Activated CD4-positive, alpha-beta memory T cell treated with anti-CD3 and anti-CD28 coated beads for 36 hours (primary cell): Measurements from ENCODE around the gene PROK2. TPM values are rescaled to one million over a fixed set of nuclear protein-coding genes. Genes with fewer than 3 reads are reported as not detected.

Source experiments
- CTCF ChIA-PET: fragments of 350-600 bp; sonication (Branson Sonifier 250); formaldehyde crosslinking; loops from one replicate; lab custom pipeline; 2021; ENCODE audit warnings: antibody characterized with exemption, inconsistent platforms; lab: Charles Lee
- POLR2A ChIA-PET: fragments of 350-600 bp; sonication (Branson Sonifier 250); formaldehyde crosslinking; loops from one replicate; lab custom pipeline; 2021; ENCODE audit warnings: antibody characterized with exemption; lab: Charles Lee
- DNase-seq: peaks from one replicate; pipeline ENCODE4 v3.0.0-alpha.2; 2020
- H3K27ac Mint-ChIP-seq: one replicate; pipeline ENCODE4 v1.8.0; 2021; ENCODE audit warnings: mixed read lengths
- H3K27me3 Mint-ChIP-seq: one replicate; pipeline ENCODE4 v1.8.0; 2021; ENCODE audit warnings: mixed read lengths
- H3K36me3 Mint-ChIP-seq: one replicate; pipeline ENCODE4 v1.8.0; 2021; ENCODE audit warnings: mixed read lengths
- H3K4me1 Mint-ChIP-seq: one replicate; pipeline ENCODE4 v1.8.0; 2021; ENCODE audit warnings: low read depth, mixed read lengths
- H3K4me3 Mint-ChIP-seq: one replicate; pipeline ENCODE4 v1.8.0; 2021; ENCODE audit warnings: mild to moderate bottlenecking, mixed read lengths
- H3K9me3 Mint-ChIP-seq: one replicate; pipeline ENCODE4 v1.8.0; 2021; ENCODE audit warnings: mixed read lengths
- intact Hi-C: fragments of 100-400 bp; cut with micrococcal nuclease; formaldehyde crosslinking; loops from one replicate; pipeline ENCODE4 v1.15.1; 2023
- total RNA-seq, 2 experiments: library from RNA; stranded (reverse); gene quantifications; one replicate each; pipeline ENCODE4 v1.2.3, GENCODE V29; 2021

PROK2 gene
- total RNA-seq, 2 experiments from 2014 or later = 0.26 to 0.44 TPM

DNA sequence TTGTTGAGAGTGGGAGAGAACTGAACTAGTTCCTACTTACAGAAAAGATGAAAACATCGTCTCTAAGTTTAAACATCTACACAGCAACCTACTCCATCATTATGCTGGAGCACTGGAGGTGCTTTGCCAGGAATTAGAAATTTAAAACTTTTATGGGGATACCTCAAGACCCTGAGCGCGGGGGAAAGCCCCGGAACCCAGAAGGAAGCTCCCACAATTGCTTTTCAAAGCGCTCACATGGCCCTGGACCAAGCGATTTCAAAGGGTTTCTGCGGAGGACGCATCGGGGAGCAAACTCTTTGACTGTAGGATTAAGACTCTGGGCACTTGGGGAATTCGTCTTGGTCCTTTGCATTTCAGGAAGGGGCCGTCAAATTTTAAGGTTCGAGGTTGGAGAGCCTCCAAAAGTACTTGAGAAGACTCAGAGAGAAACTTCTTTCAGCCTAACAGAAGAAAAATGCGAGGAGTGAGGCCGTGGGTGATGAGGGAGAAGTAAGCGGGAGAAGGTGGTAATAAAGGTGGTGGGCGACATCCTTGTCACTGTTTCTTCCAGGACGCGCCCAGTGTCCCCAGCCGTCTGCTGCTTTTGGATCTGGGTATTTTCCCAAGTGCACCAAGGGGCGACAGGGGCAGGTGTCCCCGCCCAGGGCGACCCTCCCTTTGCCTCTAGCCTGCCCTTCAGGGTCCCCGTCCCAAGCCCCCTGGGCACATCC is 591 bp downstream of the PROK2 start:
- DNase-seq = no peak
- Mint-ChIP-seq H3K36me3 (no peaks in the 10 kb centered on the region), H3K4me3 (peak overlapping the region; percentile 52), H3K4me1 (peaks cover 21% of the 10 kb centered on the region), H3K27me3 (peaks cover 64% of the 10 kb centered on the region), H3K27ac (no peak overlapping the region), H3K9me3 (no peaks in the 10 kb centered on the region)
- intact Hi-C loops = loop anchor here (2.0 kb wide), 1 partner anchor 74 kb away; no protein-coding TSS in a partner anchor
- ChIA-PET CTCF (no interaction called here), POLR2A (no interaction called here)

- intact Hi-C loops = no loop called here
- no peaks in the 10 kb centered on the region for H3K36me3 Mint-ChIP-seq
- CTCF ChIA-PET = interaction anchor here (1.0 to 4.4 kb wide), 2 partner anchors 54 to 72 kb away, joined by 3 to 22 read pairs; no protein-coding TSS in a partner anchor
- peaks cover 65% of the 10 kb centered on the region for H3K27me3 Mint-ChIP-seq
- H3K4me1 Mint-ChIP-seq = peaks cover 21% of the 10 kb centered on the region
- no peak for DNase-seq
- POLR2A ChIA-PET = no interaction called here
- H3K27ac Mint-ChIP-seq = no peak overlapping the region
- no peaks in the 10 kb centered on the region for H3K9me3 Mint-ChIP-seq
- no peak overlapping the region for H3K4me3 Mint-ChIP-seq
Observed at GRCh38 chr3:71783152-71783551, 1.8 kb downstream of the PROK2 start.

DNA sequence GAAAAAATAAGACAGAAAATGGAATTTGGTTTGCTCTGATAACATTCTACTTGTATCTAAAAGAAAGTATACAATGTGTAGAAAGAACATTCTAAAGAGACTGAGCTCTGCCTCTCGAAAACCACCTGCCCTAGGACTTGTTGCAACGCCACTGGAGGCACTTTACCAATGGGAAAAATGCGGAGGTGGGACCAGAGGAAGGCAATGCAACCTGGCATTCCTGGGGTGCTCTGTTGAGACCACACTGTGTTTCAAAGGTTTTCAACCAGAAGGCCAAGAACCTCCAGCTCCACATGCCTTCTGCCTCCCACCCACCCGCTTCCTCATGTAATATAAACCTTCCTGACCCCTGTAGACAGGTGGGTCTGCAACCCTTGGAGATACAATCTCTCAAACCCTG is 4.5 kb downstream of the PROK2 start:
- intact Hi-C loops = no loop called here
- Mint-ChIP-seq H3K4me1 (peaks cover 17% of the 10 kb centered on the region), H3K9me3 (no peaks in the 10 kb centered on the region), H3K27ac (no peak overlapping the region), H3K27me3 (peaks cover 53% of the 10 kb centered on the region), H3K4me3 (no peak overlapping the region), H3K36me3 (no peaks in the 10 kb centered on the region)
- ChIA-PET POLR2A (no interaction called here), CTCF (interaction anchor here (2.4 to 4.4 kb wide), 2 partner anchors 51 to 69 kb away, joined by 6 to 22 read pairs; no protein-coding TSS in a partner anchor)
- no peak for DNase-seq

DNA sequence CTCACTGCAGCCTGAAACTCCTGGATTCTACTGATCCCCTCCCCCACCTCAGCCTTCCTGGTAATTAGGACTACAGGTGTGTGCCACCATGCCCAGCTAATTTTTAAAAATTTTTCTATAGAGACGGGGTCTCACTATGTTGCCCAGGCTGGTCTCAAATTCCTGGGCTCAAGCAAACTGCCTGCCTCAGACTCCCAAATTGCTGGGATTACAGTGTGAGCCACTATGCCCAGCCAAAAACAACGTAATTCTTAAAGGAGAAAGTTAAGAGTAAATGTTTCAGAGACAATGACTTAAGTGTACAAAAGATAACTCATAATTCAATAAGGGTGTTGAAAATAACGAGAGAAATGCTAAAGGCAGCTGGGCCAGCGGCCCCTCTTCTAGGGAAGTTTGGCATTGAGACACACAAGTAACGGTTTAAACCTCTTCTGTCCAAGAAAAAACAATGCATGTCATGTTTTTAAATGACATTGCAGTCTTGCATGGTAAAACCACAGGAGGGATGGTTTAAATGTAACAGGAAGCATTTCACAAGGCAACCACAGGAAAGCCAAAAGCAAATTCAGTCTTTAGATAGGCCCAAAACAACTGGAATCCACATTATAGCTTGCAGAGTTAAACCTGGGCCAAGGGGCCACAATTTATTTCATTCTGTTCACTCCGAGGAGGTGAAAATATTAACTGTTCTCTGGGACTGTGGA is 5.1 kb downstream of the PROK2 start:
- CTCF ChIA-PET = interaction anchor here (2.4 to 4.4 kb wide), 2 partner anchors 50 to 69 kb away, joined by 6 to 22 read pairs; no protein-coding TSS in a partner anchor

GRCh38 chr3:71778353-71778752 is 6.6 kb downstream of the PROK2 start:
- H3K27ac Mint-ChIP-seq = no peak overlapping the region
- no peaks in the 10 kb centered on the region for H3K9me3 Mint-ChIP-seq
- H3K36me3 Mint-ChIP-seq = no peaks in the 10 kb centered on the region
- no peak overlapping the region for H3K4me3 Mint-ChIP-seq
- CTCF ChIA-PET = no interaction called here
- no peak for DNase-seq
- peaks cover 6% of the 10 kb centered on the region for H3K4me1 Mint-ChIP-seq
- intact Hi-C loops = loop anchor here (1.0 kb wide), 1 partner anchor 94 kb away; no protein-coding TSS in a partner anchor
- peaks cover 42% of the 10 kb centered on the region for H3K27me3 Mint-ChIP-seq
- POLR2A ChIA-PET = no interaction called here

More for the DNA sequence above, 5.1 kb downstream of the PROK2 start:
- Mint-ChIP-seq H3K36me3 (no peaks in the 10 kb centered on the region), H3K4me3 (peak overlapping the region; percentile 12), H3K27ac (no peak overlapping the region), H3K9me3 (no peaks in the 10 kb centered on the region), H3K4me1 (peaks cover 15% of the 10 kb centered on the region), H3K27me3 (peaks cover 50% of the 10 kb centered on the region)
- POLR2A ChIA-PET = no interaction called here
- DNase-seq = no peak
- intact Hi-C loops = no loop called here

- CTCF ChIA-PET = no interaction called here
- no peak overlapping the region for H3K27ac Mint-ChIP-seq
- DNase-seq = no peak
- no peak overlapping the region for H3K4me3 Mint-ChIP-seq
- POLR2A ChIA-PET = no interaction called here
- H3K36me3 Mint-ChIP-seq = no peaks in the 10 kb centered on the region
- H3K27me3 Mint-ChIP-seq = peaks cover 27% of the 10 kb centered on the region
- H3K9me3 Mint-ChIP-seq = no peaks in the 10 kb centered on the region
- peaks cover 6% of the 10 kb centered on the region for H3K4me1 Mint-ChIP-seq
- intact Hi-C loops = no loop called here
Observed at GRCh38 chr3:71776538-71776937, 8.4 kb downstream of the PROK2 start.

DNA sequence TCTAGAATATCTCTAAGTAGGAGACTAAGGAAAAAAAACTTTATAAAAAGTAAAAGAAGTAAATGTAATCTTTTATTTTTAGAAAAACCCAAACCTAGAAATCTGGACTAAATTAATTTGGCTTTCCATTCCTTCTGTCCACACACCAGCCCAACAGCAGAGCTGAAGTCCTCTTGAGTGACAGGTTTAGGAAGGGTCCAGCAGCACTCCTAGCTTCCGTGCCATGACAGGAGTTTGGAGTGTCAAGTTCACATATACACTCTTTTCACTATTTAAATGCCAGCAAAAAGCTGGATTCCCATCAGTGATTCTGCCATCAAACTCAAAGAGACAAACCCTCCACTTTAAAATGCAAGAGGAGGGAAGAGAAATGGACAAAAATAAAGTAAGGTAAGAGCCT is 13.1 kb downstream of the PROK2 start:
- Mint-ChIP-seq H3K36me3 (no peaks in the 10 kb centered on the region), H3K9me3 (no peaks in the 10 kb centered on the region), H3K4me1 (no peaks in the 10 kb centered on the region), H3K27ac (no peak overlapping the region), H3K27me3 (peaks cover 8% of the 10 kb centered on the region), H3K4me3 (no peak overlapping the region)
- CTCF ChIA-PET = no interaction called here
- intact Hi-C loops = no loop called here
- POLR2A ChIA-PET = no interaction called here
- no peak for DNase-seq

DNA sequence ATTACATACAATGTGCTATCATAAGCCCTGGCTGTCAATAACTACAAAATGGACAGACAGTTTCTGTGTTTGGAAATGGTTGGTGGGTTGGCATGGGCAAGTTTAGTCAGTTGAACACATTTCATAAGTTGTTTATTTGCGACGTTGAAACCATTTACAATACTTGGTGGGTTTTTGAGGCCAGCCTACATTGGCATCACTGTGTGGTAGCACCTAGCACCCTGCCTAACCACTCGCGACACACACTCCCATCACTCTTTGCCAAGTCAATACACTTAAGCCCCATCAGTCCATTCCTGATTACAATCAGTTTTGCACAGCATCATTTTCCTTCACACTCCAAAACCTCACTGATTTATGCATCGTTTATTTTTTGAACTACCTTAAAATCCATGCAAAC is 13.8 kb downstream of the PROK2 start:
- intact Hi-C loops = no loop called here
- CTCF ChIA-PET = interaction anchor here (0.5 kb wide), 1 partner anchor 628 kb away, joined by 3 read pairs; no protein-coding TSS in a partner anchor
- Mint-ChIP-seq H3K36me3 (no peaks in the 10 kb centered on the region), H3K27me3 (peaks cover 2% of the 10 kb centered on the region), H3K9me3 (no peaks in the 10 kb centered on the region), H3K4me1 (no peaks in the 10 kb centered on the region), H3K27ac (no peak overlapping the region), H3K4me3 (no peak overlapping the region)
- no peak for DNase-seq
- POLR2A ChIA-PET = no interaction called here

DNA sequence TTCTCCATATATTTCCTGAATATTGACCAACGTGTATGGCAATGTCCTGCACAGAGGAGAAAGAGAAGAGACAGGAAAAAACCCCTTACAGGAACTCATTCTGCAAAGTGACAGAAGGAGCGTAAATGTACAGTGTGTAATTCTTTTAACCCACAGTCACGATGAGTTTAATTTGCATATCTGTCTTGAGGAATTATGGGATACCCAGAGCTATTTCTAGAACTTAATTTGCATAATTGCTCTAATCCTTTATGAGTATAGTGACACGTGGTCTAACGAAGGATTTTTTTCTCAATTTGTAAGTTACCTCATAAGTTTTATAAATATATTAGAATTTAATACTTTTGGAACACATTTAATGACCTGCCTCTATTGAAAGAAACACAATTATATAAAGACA is 21.5 kb downstream of the PROK2 start:
- CTCF ChIA-PET = no interaction called here
- H3K36me3 Mint-ChIP-seq = no peaks in the 10 kb centered on the region

GRCh38 chr3:71760140-71760539 is 24.8 kb downstream of the PROK2 start:
- intact Hi-C loops = no loop called here
- H3K4me1 Mint-ChIP-seq = peaks cover 2% of the 10 kb centered on the region
- no peak overlapping the region for H3K27ac Mint-ChIP-seq
- no peak overlapping the region for H3K4me3 Mint-ChIP-seq
- H3K36me3 Mint-ChIP-seq = no peaks in the 10 kb centered on the region
- H3K9me3 Mint-ChIP-seq = no peaks in the 10 kb centered on the region
- H3K27me3 Mint-ChIP-seq = peaks cover 16% of the 10 kb centered on the region
- POLR2A ChIA-PET = no interaction called here
- CTCF ChIA-PET = no interaction called here
- no peak for DNase-seq

More for the DNA sequence above, 21.5 kb downstream of the PROK2 start:
- POLR2A ChIA-PET = no interaction called here
- intact Hi-C loops = no loop called here
- DNase-seq = no peak
- H3K4me3 Mint-ChIP-seq = no peak overlapping the region
- no peaks in the 10 kb centered on the region for H3K9me3 Mint-ChIP-seq
- H3K27ac Mint-ChIP-seq = no peak overlapping the region
- peaks cover 7% of the 10 kb centered on the region for H3K27me3 Mint-ChIP-seq
- no peaks in the 10 kb centered on the region for H3K4me1 Mint-ChIP-seq

DNA sequence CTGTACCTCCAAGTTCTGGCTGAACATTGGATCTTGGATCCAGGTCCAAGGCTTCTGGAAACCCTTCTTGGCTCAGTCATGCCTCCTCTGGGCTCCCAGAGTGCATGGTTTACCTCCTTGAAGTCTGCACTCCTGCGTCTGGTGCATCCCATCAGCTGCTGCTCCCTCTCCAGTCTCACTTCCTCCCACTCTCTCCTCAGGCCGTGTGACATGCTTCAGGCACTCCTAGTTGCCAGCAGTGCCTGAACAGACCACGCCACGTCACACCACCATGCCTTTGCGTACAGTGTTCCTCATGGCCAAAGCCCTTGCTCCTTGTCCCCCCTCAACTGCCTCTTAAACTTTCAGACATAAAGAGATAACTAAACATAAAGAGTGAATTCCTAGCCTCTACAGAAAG is 25.5 kb downstream of the PROK2 start:
- DNase-seq = no peak
- intact Hi-C loops = no loop called here
- POLR2A ChIA-PET = no interaction called here
- no peaks in the 10 kb centered on the region for H3K36me3 Mint-ChIP-seq
- peaks cover 3% of the 10 kb centered on the region for H3K4me1 Mint-ChIP-seq
- H3K9me3 Mint-ChIP-seq = no peaks in the 10 kb centered on the region
- CTCF ChIA-PET = no interaction called here
- H3K4me3 Mint-ChIP-seq = no peak overlapping the region
- peaks cover 20% of the 10 kb centered on the region for H3K27me3 Mint-ChIP-seq
- H3K27ac Mint-ChIP-seq = no peak overlapping the region

DNA sequence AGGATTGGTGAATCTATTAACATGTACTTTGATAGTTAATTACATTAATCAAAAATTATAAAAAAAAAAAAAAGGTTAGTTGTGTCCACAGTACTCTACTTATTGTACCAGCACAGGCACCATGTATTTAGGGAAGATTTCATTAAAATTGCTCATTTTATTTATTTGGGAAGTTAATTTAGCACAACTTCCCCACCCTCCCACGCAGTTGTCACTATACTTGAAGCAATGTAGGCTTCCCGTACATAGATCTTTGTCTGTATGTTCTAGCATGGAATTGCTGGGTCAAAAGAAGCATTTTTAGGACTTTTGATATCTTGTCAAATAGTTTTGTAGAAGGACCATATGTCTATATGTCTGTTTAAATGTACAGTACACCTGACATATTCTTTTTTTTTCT is 26.9 kb downstream of the PROK2 start:
- H3K27me3 Mint-ChIP-seq = peaks cover 21% of the 10 kb centered on the region

More for the DNA sequence above, 26.9 kb downstream of the PROK2 start:
- DNase-seq = no peak
- no peak overlapping the region for H3K27ac Mint-ChIP-seq
- H3K4me1 Mint-ChIP-seq = peaks cover 3% of the 10 kb centered on the region
- intact Hi-C loops = no loop called here
- no peaks in the 10 kb centered on the region for H3K9me3 Mint-ChIP-seq
- no peaks in the 10 kb centered on the region for H3K36me3 Mint-ChIP-seq
- ChIA-PET CTCF (interaction anchor here (0.8 to 1.3 kb wide), 2 partner anchors 28 to 101 kb away, joined by 3 to 4 read pairs; no protein-coding TSS in a partner anchor), POLR2A (no interaction called here)
- H3K4me3 Mint-ChIP-seq = no peak overlapping the region
